HG03196 (cell line): ENCODE results near the gene FUOM.
"Not testable (repeated sequence)": the region's sequence is repeated elsewhere in the genome, so short reads cannot be mapped to it uniquely, and the experiment has no call there.

ENCODE experiments used
- ATAC-seq: cut with Tn5 transposase; IDR thresholded peaks from one replicate; pipeline ENCODE4 v1.9.1; 2021; ENCODE audit not compliant: unreplicated experiment

The FUOM gene

GRCh38 chr10:133335246-133336117, 22.3 kb downstream of the FUOM start:
- no peak for ATAC-seq

GRCh38 chr10:133334503-133335245, 23.1 kb downstream of the FUOM start:
- ATAC-seq, result no peak

- ATAC-seq, result no peak
Observed at GRCh38 chr10:133332936-133333699, 24.7 kb downstream of the FUOM start.

GRCh38 chr10:133329491-133330202, 28.2 kb downstream of the FUOM start:
- peak; percentile 82 for ATAC-seq

- ATAC-seq, result no peak
Observed at GRCh38 chr10:133328358-133329343, 29.2 kb downstream of the FUOM start.

- ATAC-seq, result no peak
Observed at GRCh38 chr10:133327651-133328357, 30.0 kb downstream of the FUOM start.

GRCh38 chr10:133326745-133327650, 30.8 kb downstream of the FUOM start:
- no peak for ATAC-seq

GRCh38 chr10:133326223-133326551, 31.6 kb downstream of the FUOM start:
- no peak for ATAC-seq

- no peak for ATAC-seq
Observed at GRCh38 chr10:133325440-133326222, 32.2 kb downstream of the FUOM start.

GRCh38 chr10:133324857-133325260, 33.0 kb downstream of the FUOM start:
- ATAC-seq, result no peak

GRCh38 chr10:133324198-133324792, 33.5 kb downstream of the FUOM start:
- ATAC-seq, result no peak

GRCh38 chr10:133322064-133322709, 35.6 kb downstream of the FUOM start:
- ATAC-seq, result not testable (repeated sequence)

- not testable (repeated sequence) for ATAC-seq
Observed at GRCh38 chr10:133320852-133321422, 36.9 kb downstream of the FUOM start.

GRCh38 chr10:133318494-133319127, 39.2 kb downstream of the FUOM start:
- ATAC-seq, result no peak

GRCh38 chr10:133316732-133317131, 41.1 kb downstream of the FUOM start:
- ATAC-seq, result no peak

GRCh38 chr10:133316266-133316665, 41.6 kb downstream of the FUOM start:
- ATAC-seq, result no peak
